MCF 10A (cell line): Measurements from ENCODE around the gene RAD51B. TPM values are rescaled to one million over a fixed set of nuclear protein-coding genes. Genes with fewer than 3 reads are reported as not detected.

Experiments
- BruUV-seq: library from RNA; stranded (reverse); fragments of 400-500 nt; replicated peaks from 2 replicates; lab custom pipeline; 2021; lab: Mats Ljungman, UMichigan
- CTCF ChIA-PET: fragments of 300-600 bp; sonication (Branson Sonifier 250); formaldehyde crosslinking; extraction: SDS; loops from one replicate; lab custom pipeline; 2021; ENCODE audit warnings: antibody characterized with exemption, inconsistent platforms; lab: Yijun Ruan, JAX
- POLR2A ChIA-PET: fragments of 300-600, 350-650 bp; sonication (Branson Sonifier 250); formaldehyde crosslinking; extraction: SDS; loops from one replicate; lab custom pipeline; 2020; ENCODE audit warnings: antibody characterized with exemption, inconsistent platforms; lab: Yijun Ruan, JAX
- DNase-seq: peaks from one replicate; pipeline ENCODE4 v3.0.0-alpha.2; 2018; ENCODE audit not compliant: unreplicated experiment
- H3K27ac Mint-ChIP-seq: one replicate; pipeline ENCODE4 v1.8.0; 2022; ENCODE audit warnings: mild to moderate bottlenecking, low read depth, mixed read lengths; ENCODE audit not compliant: unreplicated experiment
- H3K27me3 Mint-ChIP-seq: one replicate; pipeline ENCODE4 v1.8.0; 2022; ENCODE audit warnings: mixed read lengths; ENCODE audit not compliant: insufficient read depth, unreplicated experiment
- H3K36me3 Mint-ChIP-seq: one replicate; pipeline ENCODE4 v1.8.0; 2022; ENCODE audit warnings: mild to moderate bottlenecking, moderate library complexity, mixed read lengths; ENCODE audit not compliant: insufficient read depth, unreplicated experiment
- H3K4me1 Mint-ChIP-seq: one replicate; pipeline ENCODE4 v1.8.0; 2022; ENCODE audit warnings: mixed read lengths; ENCODE audit not compliant: insufficient read depth, unreplicated experiment
- H3K4me3 Mint-ChIP-seq: one replicate; pipeline ENCODE4 v1.8.0; 2022; ENCODE audit warnings: mild to moderate bottlenecking, moderate library complexity, mixed read lengths; ENCODE audit not compliant: unreplicated experiment
- H3K9me3 Mint-ChIP-seq: one replicate; pipeline ENCODE4 v1.8.0; 2022; ENCODE audit warnings: mixed read lengths; ENCODE audit not compliant: unreplicated experiment
- CTCF ChIP-seq: fragments of 200-600 bp; IDR thresholded peaks from one replicate; pipeline ENCODE4 v1.8.0; 2022; ENCODE audit warnings: antibody characterized with exemption, mild to moderate bottlenecking; ENCODE audit not compliant: unreplicated experiment
- intact Hi-C: fragments of 100-400 bp; cut with micrococcal nuclease; formaldehyde crosslinking; loops from 2 replicates; pipeline ENCODE4 v1.14.1; 2022
- total RNA-seq: library from RNA; stranded (reverse); gene quantifications from 2 replicates; pipeline ENCODE4 v1.2.3, GENCODE V29; 2022

Gene RAD51B
- total RNA-seq, 1 experiment from 2014 or later, result 14.6 TPM

GRCh38 chr14:68740788-68741476 lies 921.4 kb downstream of the RAD51B start:
- intact Hi-C loops, result no loop called here
- Mint-ChIP-seq H3K27ac (no peak overlapping the region), H3K4me1 (no peaks in the 10 kb centered on the region), H3K4me3 (no peak overlapping the region), H3K27me3 (no peaks in the 10 kb centered on the region), H3K36me3 (no peaks in the 10 kb centered on the region), H3K9me3 (no peaks in the 10 kb centered on the region)
- no peak for DNase-seq
- TF ChIP-seq CTCF, result no peak
- ChIA-PET CTCF (interaction anchor here (0.5 kb wide), 1 partner anchor 175 kb away, joined by 3 read pairs; no protein-coding TSS in a partner anchor), POLR2A (no interaction called here)
- no TSS peak for BruUV-seq

- no peaks in the 10 kb centered on the region for H3K4me1 Mint-ChIP-seq
- H3K36me3 Mint-ChIP-seq, result no peaks in the 10 kb centered on the region
- no TSS peak for BruUV-seq
- TF ChIP-seq CTCF, result no peak
- POLR2A ChIA-PET, result no interaction called here
- no peaks in the 10 kb centered on the region for H3K27me3 Mint-ChIP-seq
- DNase-seq, result no peak
- H3K27ac Mint-ChIP-seq, result no peak overlapping the region
- CTCF ChIA-PET, result interaction anchor here (0.5 kb wide), 1 partner anchor 175 kb away, joined by 3 read pairs; no protein-coding TSS in a partner anchor
- H3K4me3 Mint-ChIP-seq, result no peak overlapping the region
- no peaks in the 10 kb centered on the region for H3K9me3 Mint-ChIP-seq
- intact Hi-C loops, result no loop called here
Measured at GRCh38 chr14:68741477-68741791, 921.9 kb downstream of the RAD51B start.

GRCh38 chr14:68741839-68742470 lies 922.4 kb downstream of the RAD51B start:
- ChIA-PET POLR2A (interaction anchor here (0.7 kb wide), 1 partner anchor 18 kb away, joined by 5 read pairs; no protein-coding TSS in a partner anchor), CTCF (no interaction called here)
- no peak for TF ChIP-seq CTCF
- no TSS peak for BruUV-seq
- no peaks in the 10 kb centered on the region for H3K4me1 Mint-ChIP-seq
- H3K9me3 Mint-ChIP-seq, result no peaks in the 10 kb centered on the region
- no peaks in the 10 kb centered on the region for H3K36me3 Mint-ChIP-seq
- H3K27me3 Mint-ChIP-seq, result no peaks in the 10 kb centered on the region
- H3K4me3 Mint-ChIP-seq, result no peak overlapping the region
- intact Hi-C loops, result no loop called here
- H3K27ac Mint-ChIP-seq, result no peak overlapping the region
- no peak for DNase-seq

- Mint-ChIP-seq H3K9me3 (no peaks in the 10 kb centered on the region), H3K27me3 (no peaks in the 10 kb centered on the region), H3K4me3 (no peak overlapping the region), H3K27ac (no peak overlapping the region), H3K36me3 (no peaks in the 10 kb centered on the region), H3K4me1 (no peaks in the 10 kb centered on the region)
- no peak for DNase-seq
- intact Hi-C loops, result no loop called here
- ChIA-PET POLR2A (no interaction called here), CTCF (interaction anchor here (1.4 kb wide), 1 partner anchor 11 kb away, joined by 3 read pairs; no protein-coding TSS in a partner anchor)
- no peak for TF ChIP-seq CTCF
- no TSS peak for BruUV-seq
Measured at GRCh38 chr14:68744613-68745012, 925.0 kb downstream of the RAD51B start.
